ENCODE results near the gene PTPN3.

GRCh38 chr9:109491590-109491989 is 6.5 kb downstream of the PTPN3 start:
- TF ChIP-seq POLR2A (IDR thresholded peaks at IDR 0.05; ENCODE audit: low read length), result no peak
- TF ChIP-seq GATA1 (IDR thresholded peaks at IDR 0.05; ENCODE audit: low read depth, low read length), result no peak

All from erythroblast (primary cell).